Measurements from ENCODE around the gene EYA2.

The EYA2 gene

DNA sequence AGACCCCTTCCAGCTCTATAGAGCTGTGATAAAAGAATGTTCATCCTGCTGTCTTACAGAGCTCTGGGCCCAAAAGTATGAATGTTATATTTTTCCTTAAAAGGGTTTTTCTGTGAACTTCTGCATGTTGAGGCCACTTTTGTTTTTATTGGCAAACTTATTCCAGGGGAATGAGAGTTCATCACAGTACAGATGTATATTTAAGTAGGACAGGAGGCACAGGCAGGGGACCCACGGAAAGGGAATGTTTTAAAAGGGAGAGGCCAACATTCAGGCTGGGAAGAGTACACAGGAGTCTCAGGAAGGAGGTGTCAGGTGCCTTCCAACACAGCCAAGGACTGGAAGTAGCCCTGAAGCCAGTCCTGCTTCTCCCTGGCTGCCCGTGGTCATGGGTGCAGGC is 148.4 kb downstream of the EYA2 start:
- DNase-seq: no peak

DNA sequence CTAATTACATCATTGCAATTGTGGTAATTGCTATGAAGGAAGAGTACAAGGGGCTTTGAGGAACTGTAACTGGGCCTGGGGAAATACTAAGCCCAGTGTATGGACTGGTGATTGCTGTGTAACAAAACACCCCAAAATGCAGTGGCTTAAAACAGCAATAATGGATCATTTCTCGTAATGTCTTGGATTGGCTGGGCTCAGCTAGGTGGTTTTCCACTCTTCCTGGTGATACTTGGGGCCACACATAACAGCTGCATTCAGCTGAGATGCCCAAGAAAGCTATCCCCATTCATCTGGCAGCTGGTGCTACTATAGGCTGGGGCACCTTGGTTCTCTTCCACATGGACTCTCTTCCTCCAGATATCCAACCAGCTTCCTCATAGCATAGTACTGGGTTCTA is 150.3 kb downstream of the EYA2 start:
- DNase-seq: no peak

DNA sequence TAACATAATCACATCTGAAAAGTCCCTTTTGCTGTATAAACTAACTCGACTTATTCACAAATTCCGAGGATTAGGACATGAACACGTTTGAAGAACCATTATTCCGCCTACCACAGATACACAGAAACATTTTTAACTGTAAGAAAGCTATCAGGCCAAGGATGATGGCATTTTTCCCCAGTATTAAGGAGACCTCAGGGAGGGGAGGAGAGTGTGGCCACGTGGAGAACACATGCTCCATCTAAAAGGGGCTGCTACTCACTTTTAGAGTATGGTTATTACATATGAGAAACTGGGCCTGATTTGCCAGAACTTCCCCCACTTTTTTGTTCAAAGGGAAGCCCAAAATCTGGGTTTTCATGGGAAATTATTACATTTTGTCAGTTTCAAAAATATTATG is 153.4 kb downstream of the EYA2 start:
- DNase-seq: no peak

DNA sequence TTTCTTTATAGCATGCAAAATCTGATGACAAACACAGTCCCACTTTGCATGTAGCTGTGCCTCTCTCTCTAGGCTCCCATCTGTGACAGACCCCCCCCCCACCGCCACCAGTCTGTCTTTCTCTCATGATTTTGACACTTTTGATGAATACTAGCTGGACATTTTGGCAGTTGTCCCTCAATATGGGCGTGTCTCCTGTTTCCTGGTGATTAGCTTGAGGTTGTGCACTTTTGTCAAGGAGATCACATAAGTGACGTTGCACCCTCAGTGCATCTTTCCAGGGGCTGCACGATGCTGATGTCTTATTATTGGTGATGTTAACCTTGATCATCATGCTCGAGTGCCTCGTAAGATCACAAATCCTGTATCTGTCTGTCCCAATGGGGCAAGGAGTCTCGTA is 155.1 kb downstream of the EYA2 start:
- DNase-seq: no peak

DNA sequence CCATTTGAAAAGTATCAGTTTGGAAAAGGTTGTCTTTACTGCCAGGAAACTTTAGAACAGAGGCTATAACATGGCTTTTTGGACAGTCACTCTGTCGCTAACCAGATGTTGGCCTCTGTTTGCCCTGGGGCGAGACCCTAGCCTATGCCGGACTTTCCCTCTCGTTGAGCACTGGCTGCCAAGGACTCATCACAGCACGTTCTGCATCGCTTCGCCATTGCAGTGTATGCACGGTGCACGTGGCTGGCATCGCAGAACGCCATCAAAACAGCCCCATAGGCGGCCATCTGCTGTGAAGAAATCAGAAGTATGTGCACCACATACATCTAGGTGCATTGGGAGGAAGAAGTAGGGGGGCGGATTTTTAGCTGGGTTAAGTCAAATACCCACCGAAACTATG is 156.4 kb downstream of the EYA2 start:
- no peak for DNase-seq

DNA sequence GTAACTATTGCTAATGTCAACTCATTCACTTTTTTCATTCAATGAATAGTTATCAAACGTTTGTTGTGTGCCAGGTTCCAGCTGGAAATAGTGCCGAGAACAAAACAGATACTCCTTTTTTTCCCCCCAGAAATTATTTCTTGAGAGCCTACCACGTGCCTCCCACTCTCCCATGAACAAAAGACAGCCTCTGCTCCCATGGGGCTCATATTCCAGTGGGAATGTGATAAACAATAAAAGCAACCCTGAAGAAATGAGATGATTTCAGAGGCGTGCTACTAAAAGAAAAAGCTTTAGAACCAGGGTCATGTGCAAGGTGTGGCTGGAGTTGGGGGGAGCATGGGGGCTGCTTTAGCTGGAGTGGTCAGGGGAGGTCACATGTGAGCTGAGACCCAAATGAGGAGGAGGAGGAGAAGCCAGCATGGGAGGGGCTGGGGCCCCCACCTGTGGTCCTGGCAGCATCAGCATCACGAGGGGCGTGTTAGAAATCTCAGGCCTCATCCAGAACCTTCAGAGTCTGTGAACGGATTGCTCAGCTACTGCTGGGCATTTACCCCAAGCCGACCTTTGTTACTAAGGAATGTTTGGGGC is 157.4 kb downstream of the EYA2 start:
- no peak for DNase-seq

DNA sequence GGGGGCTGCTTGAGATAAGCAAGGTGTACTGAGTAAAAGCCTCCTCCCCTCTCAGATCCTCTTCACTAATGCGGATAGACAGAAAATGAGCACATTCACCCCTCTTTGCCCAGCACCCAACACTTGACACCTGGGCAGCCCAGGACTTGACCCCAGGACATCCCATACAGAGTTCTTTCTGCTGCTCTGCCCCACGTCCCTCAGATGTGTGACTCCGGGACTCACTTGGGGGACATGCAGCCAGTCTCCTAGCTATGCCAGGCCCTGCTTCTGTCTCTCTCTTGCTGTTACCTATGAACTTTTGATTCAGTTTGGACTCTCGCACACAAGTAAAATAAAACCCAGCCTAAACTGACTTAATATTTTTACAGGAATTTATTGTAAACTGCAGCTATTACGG is 159.9 kb downstream of the EYA2 start:
- no peak for DNase-seq

DNA sequence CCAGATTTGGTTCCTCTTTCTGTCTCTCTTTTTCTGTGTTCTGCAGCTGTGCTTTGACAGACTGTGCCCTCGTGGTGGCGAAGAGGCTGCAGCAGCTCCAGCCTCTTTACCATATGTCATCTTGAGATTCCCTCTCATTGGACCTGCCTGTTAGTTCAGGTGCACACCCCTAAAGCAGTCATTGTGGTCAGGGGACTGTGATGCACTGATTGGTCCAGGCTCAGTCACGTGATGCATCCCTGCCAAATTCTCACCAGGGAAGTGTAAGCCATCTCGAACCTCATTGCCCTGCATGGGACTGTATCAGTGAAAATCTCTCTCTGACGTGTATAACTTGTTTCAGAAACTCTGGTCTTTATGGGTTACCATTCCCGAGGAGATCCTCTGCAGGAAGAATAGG is 160.3 kb downstream of the EYA2 start:
- DNase-seq: no peak

DNA sequence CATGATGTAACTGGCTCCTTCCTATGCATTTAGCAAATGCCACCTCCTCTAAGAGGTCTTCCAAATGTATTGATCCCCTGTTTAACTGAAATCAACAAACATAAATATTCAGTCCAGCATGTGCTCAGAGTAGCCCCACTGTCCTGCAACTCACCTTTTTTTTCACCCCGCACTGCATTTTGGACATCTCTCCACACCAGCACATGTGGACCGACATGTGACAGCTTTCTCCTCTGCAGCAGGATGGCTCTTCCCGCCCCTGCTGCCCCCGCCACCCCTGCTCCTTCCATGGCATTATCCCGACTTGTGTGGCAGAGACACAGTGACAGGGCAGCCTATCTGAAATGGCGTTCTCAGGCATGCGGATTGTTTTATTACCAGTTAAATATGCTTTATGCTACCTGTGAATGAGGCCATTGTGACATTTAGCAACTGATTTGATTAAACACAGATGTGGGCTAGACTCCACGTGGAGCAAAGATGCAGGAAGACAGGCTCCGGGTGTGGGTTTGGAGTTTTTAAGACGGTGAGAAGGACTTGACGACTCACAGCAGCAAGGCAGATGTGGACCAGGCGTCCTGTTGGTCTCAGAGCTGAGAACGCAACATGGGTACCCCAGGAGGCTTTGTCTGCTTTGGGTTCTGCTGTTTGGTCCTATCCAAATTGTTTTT is 161.2 kb downstream of the EYA2 start:
- DNase-seq: no peak

DNA sequence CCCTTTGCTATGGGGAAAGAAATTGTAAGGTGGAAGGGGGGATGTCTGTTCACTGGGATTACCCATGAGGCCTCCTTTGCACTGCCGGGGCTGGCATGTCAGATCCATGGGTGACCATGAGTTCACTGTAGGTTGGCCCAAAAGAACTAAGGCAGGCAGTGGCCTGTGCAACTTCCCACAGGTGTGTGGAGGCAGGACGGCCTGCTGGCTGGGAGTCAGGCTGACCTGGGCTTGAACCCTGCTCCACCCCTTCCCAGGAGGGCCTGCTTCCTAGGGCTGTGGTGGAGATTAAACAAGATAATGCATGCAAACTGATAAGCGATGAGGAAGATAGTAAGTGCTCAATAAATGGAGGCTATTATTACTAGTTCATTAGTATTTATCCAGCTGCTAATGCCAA is 163.0 kb downstream of the EYA2 start:
- no peak for DNase-seq

DNA sequence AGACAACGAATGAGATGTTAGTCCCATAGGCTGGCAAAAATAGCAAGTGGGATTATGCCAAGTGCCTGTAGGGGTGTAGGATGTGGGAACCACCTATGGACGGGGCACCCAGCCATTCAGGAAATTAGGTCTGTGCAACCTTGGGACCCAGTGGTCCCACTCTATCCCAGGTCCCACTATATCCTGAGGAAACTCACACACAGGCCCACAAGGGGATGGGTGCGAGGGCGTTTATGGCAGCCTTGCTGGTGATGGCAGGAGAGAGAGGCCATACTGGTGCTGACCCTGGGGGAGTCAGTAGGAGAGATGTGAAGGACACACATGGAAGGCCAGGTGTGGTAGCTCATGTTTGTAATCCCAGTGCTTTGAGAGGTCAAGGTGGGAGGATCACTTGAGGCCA is 163.6 kb downstream of the EYA2 start:
- DNase-seq: no peak

DNA sequence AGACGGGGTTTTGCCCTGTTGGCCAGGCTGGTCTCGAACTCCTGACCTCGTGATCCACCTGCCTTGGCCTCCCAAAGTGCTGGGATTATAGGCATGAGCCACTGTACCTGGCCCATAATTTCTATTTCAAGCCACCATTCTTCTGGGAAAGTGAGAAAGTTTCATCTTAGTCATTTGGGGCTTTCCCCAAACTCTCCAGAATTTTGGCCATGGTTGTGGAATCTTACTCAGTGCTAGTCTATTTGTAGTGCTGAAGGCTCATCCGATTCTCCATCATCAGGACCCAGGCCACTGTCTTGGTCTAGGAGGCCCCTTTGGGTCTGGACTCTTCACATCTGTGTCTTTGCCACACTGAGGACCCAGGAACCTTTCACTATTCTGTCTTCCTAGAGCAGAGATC is 164.9 kb downstream of the EYA2 start:
- DNase-seq: no peak

DNA sequence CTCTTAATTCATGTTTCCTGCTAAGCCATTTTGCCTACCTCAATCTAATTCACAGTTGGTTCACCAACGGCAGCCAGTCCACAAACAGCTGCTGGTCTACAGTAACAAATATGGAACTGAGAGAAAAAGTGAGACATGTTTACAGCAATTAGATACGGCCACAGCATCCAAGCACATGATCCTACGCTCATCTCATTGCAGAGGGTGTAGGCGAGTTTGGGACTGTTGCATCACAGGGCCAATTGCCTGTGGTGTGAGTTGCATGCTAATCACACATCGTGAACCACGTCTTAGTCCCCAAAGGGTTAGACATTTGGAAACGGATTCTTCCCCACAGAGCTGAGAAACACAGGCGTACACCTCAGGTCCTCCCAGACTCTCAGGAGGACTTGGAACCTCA is 166.9 kb downstream of the EYA2 start:
- no peak for DNase-seq

DNA sequence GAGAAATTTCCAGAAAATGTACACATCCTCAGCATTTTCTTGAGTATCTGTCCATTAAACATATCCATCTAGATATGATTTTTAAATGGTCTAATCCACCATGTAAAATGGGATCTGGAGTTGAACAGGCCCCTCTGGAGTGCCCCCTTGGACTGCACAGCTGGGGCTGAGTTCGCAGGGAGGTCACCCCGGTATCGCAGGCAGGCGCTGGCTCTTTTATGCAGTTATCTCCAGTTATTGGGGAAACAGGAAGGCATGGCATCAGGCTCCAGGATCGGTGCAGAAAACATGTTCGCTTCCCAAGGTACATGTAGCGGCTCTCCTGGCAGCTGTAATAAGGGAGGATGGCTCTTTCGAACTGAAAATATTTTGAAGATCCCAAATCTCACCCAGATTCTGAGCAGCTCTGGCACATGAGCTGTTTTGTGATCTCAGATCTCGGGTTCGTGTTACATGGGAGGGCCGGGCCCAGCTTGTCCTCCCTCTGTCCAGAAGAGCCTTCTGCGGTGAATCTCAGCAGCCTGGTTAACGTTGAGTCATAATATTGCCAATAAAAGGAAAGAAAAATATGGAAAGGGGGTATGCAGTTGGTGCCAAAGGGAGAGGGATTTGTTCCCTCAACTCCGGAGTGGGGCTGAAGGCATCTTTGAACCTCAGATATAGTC is 167.7 kb downstream of the EYA2 start:
- no peak for DNase-seq

DNA sequence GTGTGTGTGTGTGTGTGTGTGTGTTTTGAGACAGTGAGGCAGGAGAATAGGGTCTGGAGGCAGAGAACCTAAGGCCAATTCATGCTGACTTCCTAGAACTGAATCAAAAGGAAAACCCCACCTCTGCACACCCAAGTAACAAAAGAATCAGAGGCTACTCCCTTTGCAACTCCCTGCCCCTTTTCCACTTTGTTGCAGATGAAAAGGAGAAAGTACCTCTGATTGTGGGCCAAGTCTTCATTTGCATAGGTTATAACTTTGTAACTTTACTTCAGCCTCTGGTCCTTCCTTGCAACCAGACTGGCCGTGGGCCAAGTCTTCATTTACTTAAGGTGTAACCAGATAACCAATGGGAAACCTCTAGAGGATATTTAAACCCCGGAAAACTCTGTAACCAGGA is 168.8 kb downstream of the EYA2 start:
- DNase-seq: no peak

DNA sequence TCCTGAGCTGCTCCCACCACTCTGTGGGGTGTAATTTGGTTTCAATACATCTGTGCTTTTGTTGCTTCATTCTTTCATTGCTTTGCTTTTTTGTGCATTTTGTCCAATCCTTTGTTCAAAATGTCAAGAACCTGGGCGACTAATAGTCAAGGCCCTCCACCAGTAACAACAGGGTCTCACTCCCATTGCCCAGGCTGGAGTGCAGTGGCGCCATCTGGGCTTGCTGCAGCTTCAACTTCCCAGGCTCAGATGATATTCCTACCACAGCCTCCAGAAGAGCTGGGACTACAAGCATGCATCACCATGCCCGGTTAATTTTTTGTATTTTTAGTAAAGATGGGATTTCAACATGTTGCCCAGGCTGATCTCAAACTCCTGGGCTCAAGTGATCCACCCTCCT is 169.2 kb downstream of the EYA2 start:
- no peak for DNase-seq

DNA sequence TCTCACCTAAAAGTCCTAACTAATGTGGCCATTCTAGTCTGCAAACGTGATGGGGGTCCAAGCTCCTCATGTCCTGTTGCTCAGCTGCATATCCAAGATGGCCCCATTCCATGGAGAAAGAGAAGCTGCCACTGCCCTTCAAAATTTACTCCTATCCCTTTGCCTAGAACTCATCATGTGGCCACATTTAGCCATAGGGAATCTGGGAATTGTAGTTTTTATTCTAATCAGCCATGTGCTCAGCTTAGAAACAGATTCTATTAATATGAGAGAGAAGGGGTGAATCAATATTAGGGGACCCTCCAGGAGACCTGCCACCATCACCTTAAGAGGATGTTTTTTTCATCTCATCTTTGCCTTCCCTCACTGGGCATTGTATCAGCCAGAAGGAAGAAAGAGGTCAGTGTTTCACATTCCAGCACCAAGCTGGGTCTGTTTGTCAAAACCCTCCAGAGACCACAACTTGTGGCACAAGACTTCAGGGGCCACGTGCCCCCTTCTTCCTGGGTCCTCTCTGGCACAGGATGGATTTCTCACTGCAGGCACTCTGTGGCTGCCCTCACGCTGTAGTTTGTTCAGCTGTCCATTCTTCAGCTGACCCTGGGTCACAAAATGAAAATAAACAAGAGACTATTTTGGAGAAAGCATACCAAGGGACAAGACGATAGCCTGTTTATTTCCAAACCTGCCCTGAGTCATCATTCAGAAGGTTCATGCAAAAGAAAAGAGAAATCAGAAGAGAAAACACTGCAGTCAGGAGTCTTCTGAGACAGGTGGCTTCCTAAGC is 172.0 kb downstream of the EYA2 start:
- DNase-seq: no peak

DNA sequence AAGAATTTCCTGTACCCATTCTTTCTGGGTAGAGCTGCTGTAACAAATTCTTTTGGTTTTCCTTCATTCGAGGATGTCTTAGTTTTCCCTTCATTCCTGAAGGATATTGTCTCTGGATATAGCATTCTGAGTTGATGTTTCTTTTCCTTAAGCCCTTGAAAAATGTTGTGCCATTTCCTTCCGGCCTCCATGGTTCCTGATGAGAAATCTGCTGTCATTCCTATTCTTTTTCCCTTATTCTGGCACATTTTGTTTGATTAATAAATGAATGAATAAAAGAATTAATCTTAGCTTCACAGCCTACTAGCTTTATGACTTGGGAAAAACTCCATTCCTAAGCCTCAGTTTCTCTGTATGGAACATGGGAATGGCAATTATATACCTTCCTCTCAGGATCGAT is 173.1 kb downstream of the EYA2 start:
- DNase-seq: no peak

DNA sequence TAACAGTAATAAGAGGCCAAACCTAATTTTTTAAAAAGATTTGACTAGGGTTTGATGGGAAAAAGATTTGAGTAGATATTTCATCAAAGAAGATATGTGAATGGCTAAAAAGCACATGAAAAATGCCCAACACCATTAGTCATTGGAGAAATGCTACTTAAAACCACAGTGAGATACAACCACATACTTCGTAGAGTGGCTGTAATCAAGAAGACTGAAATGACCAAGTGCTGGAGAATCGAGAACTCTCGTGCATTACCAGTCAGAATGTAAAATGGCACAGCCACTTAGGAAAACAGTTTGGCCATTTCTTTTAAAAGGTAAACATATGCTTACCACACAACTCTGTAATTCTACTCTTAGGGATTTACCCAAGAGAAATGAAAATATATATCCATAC is 175.5 kb downstream of the EYA2 start:
- DNase-seq: no peak

DNA sequence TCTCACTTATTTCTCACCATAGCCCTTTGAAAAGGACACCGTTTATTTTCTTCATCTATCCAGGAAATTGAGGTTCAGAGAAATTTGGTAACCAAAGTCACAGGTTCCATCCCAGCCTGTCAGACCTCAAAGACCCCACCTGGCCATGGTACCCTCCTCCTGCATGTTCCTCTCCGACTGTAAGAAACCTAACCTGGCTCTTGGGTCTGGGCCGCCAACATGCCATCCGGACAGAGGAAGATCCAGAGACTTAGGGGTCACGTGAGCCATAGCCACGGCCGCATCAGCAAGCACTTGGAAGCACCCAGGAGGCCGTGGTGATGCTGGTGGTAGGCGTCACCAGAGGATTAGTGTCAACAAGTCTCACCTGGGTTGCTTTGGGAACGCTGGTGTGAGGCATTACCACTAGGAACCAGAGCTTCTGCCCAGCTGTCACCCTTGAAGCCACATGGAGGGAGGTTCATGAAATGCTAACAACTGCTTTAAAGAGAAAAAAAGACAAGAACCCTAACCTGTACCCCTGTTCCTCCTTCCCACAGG is 177.1 kb downstream of the EYA2 start:
- no peak for DNase-seq

DNA sequence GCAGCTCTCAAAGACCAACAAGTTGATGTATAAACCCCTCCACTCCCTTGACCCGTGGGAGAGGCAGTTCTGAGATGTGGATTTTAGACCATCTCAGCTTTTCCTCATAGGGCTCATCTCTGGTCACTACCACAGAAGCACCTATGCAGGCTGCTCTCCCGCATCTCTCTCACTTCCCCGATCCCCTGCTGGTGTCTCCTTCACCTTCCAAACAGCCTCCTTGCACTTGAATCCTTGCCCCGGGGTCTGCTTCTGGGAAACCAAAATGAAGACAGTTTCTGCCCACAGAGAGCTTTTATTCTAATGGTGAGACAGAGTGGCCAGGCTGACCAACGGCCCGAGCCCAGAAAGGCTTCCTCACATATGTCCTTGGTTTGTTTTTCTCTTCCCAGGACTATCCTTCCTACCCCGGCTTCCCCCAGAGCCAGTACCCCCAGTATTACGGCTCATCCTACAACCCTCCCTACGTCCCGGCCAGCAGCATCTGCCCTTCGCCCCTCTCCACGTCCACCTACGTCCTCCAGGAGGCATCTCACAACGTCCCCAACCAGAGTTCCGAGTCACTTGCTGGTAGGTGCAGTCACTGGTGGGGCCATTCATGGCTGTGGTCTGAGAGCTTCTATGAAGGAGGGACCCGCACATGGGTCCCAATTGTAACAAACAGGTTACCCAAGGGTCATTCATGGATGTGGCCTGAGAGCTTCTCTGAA is 179.3 kb downstream of the EYA2 start:
- no peak for DNase-seq

DNA sequence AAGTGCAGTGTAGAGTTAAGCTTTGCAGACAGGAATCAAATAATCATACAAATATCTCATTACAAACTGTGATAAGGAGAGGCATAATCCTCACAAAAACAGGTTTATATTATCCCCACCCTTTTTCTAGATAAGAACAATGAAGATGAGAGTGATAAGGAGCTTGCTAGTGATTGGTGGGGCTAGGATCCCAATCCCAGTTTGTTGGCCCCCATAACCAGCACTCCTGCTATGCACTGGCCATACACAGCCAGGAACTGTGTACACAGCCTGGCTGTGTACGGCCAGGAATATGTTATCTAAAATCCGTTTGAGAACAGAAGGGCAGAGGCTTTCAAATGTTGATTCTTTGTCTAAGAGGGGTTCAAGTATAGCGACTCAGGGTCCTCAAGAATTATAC is 180.6 kb downstream of the EYA2 start:
- DNase-seq: no peak

DNA sequence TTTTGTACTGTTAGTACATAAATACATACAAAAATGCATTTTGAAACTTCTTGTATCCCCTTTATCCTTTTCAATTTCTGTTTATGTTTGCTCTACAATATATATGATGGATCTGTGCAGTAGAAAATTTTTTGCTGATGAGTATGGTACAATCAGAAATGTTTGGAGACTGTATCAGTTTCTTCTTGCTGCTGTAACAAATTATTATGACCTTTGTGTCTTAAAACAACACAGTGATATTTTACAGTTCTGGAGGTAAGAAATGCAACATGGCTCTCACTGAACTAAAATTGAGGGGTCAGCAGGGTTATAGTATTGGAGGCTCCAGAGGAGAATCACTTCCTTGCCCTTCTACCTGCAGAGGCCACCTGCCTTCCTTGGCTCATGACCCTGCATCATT is 184.4 kb downstream of the EYA2 start:
- DNase-seq: no peak

All from stimulated activated CD4-positive, alpha-beta T cell treated with anti-CD3 and anti-CD28 coated beads, Interleukin-12 subunit alpha, Interleukin-12 subunit beta, amount 100 ng/mL, for 4 hours (primary cell).